Psoas muscle (tissue), 8 donors: ENCODE results near the gene BBS2. TPM values are rescaled to one million over a fixed set of nuclear protein-coding genes. Genes with fewer than 3 reads are reported as not detected.

Source experiments
- ATAC-seq, 4 donors: fragments of 200-7000 bp; cut with Tn5 transposase; one replicate each; pipeline ENCODE4 v1.9.1; 2020; ENCODE audit warnings: moderate library complexity in 3 of 4, mild to moderate bottlenecking in 2 of 4
- DNase-seq, 2 donors: peaks; one replicate each; pipeline ENCODE4 v3.0.0-alpha.2; 2020
- H3K27ac ChIP-seq: fragments of 200-600 bp; one replicate; pipeline ENCODE4 v1.8.0; 2022
- H3K27me3 ChIP-seq, 3 donors: fragments of 200-600 bp in 1 of 3; one replicate each; pipeline versions ENCODE4 v1.6.1 to v1.8.0; 2013 to 2022; ENCODE audit warnings: low read length in 2 of 3, mild to moderate bottlenecking in 2 of 3, moderate library complexity in 1 of 3; ENCODE audit not compliant: insufficient read depth in 3 of 3
- H3K36me3 ChIP-seq, 2 donors: fragments of 200-600 bp in 1 of 2; one replicate each; pipeline versions ENCODE4 v1.6.1 to v1.8.0; 2013 to 2022; ENCODE audit warnings: low read depth in 1 of 2, mild to moderate bottlenecking in 1 of 2, moderate library complexity in 1 of 2; ENCODE audit not compliant: insufficient read depth in 1 of 2
- H3K4me1 ChIP-seq: fragments of 200-600 bp; one replicate; pipeline ENCODE4 v1.8.0; 2022
- H3K4me3 ChIP-seq: fragments of 200-600 bp; one replicate; pipeline ENCODE4 v1.8.0; 2022; ENCODE audit warnings: mild to moderate bottlenecking
- H3K9me3 ChIP-seq: fragments of 200-600 bp; one replicate; pipeline ENCODE4 v1.8.0; 2022
- WGBS, 3 donors: extraction: QIAGEN DNeasy Blood & Tissue Kit; methylation state at CpG; one replicate each; pipeline versions ENCODE4 v1.1.6 to v1.1.7; 2013; 5-methylcytosine and 5-hydroxymethylcytosine counted together
- intact Hi-C, 2 donors: fragments of 100-400 bp; cut with DNase I; formaldehyde crosslinking; loops; one replicate each; pipeline versions ENCODE4 v1.11.0 to v1.14.2; 2022
- polyA plus RNA-seq, 3 donors: library from polyadenylated mRNA; stranded (reverse); fragments of 200-250 nt; gene quantifications; one replicate each; pipeline ENCODE4 v1.2.3, GENCODE V29; 2013
- total RNA-seq, 4 donors: library from RNA; stranded (reverse); fragmentation: NEBNext Ultra II Directional in 2 of 4; extraction: Animal tissue kit (Norgen Biotek cat#: 25700) in 2 of 4; gene quantifications; one replicate each; pipeline versions ENCODE4 v1.2.1 to v1.2.4, GENCODE V29; 2021 to 2023
- TF ChIP-seq, protein P1 (sequence below): fragments of 200-600 bp; IDR thresholded peaks from one replicate; pipeline ENCODE4 v1.8.0; 2022; ENCODE audit warnings: antibody characterized with exemption
- donor health status: healthy with polysubstance abuse.
- donor health status: DM: no; HTN: no; CAD: no; lungs with moderate emphysema.
- donor health status: Bipolar disorder and iron deficiency.
- donor health status: healthy.
- donor health status: DM: yes; HTN: yes; CAD: no.
- donor health status: DM: no; HTN: no; CAD: no.
- donor health status: DM: no; HTN: no; CAD: no.
- donor health status: DM: yes; HTN: yes; CAD: no.

The BBS2 gene
- total and polyA plus RNA-seq, 7 donors = 19.1 to 70.6 (median 30.3) TPM

DNA sequence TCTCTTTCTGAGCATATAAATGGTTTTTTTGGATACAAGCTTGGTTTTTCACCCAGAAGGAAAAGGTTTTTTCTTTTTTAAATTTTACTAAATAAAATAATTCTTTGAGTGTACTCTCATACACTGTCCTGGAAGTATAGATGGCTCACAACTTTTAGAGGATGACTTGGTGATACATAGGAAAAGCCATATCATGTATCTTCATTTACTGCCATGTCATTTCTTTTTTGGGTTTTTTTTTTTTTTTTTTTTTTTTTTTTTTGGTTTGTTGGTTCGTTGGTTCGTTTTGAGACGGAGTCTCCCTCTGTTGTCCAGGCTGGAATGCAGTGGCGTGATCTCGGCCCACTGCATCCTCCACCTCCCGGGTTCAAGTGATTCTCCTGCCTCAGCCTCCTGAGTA is 56.7 kb downstream of the BBS2 start:
- Histone ChIP-seq H3K27ac (no peak overlapping the region), H3K36me3 (peaks cover 18 to 100% of the 10 kb centered on the region in 2 donors), H3K4me3 (no peak overlapping the region), H3K4me1 (no peaks in the 10 kb centered on the region), H3K9me3 (no peaks in the 10 kb centered on the region), H3K27me3 (no peaks in the 10 kb centered on the region)
- ATAC-seq (no peak), DNase-seq (no peak)
- WGBS, 3 donors = 89 to 95% (median 93%) methylated on average over 6 of the region's 6 CpGs
- intact Hi-C loops = no loop called here
- TF ChIP-seq, protein P1, sequence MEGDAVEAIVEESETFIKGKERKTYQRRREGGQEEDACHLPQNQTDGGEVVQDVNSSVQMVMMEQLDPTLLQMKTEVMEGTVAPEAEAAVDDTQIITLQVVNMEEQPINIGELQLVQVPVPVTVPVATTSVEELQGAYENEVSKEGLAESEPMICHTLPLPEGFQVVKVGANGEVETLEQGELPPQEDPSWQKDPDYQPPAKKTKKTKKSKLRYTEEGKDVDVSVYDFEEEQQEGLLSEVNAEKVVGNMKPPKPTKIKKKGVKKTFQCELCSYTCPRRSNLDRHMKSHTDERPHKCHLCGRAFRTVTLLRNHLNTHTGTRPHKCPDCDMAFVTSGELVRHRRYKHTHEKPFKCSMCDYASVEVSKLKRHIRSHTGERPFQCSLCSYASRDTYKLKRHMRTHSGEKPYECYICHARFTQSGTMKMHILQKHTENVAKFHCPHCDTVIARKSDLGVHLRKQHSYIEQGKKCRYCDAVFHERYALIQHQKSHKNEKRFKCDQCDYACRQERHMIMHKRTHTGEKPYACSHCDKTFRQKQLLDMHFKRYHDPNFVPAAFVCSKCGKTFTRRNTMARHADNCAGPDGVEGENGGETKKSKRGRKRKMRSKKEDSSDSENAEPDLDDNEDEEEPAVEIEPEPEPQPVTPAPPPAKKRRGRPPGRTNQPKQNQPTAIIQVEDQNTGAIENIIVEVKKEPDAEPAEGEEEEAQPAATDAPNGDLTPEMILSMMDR = no peak

DNA sequence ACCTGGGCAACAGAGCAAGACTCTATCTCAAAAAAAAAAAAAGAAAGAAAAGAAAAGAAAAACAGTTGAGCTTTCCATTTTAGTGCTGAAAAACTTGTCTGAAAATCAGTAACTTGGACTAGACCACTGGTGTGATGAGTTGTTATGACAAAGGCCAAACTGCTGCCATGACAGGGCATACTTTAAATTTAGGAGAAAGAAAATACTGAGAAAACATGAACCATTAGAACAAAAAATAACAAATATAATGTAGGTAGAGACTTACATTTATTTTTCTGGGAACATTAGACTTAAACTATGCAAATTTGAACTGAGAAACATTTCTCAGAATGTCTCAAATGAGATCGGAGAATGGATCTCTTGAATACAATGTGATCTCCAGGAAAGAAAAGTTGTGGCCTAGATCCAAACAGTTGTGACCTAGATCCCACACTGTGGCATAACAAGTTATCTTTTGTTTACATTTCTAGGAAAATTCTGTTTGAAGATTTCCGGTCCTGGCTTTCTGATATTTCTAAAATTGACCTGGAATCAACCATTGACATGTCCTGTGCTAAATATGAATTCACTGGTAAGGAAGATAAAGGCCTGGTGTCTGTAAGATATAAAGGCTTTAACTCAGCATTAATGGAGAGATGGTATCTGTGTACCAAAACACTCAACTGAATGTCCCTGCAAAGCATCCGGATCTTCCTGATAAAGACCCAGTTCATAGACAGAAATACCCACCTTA is 57.6 kb downstream of the BBS2 start:
- Histone ChIP-seq H3K4me3 (no peak overlapping the region), H3K27ac (no peak overlapping the region), H3K27me3 (no peaks in the 10 kb centered on the region), H3K36me3 (peaks cover 15 to 100% of the 10 kb centered on the region in 2 donors), H3K4me1 (no peaks in the 10 kb centered on the region), H3K9me3 (no peaks in the 10 kb centered on the region)
- no peak for ATAC-seq
- TF ChIP-seq, protein P1 = no peak
- 71 to 81% (median 72%) methylated on average over 3 of the region's 3 CpGs for WGBS, 3 donors
- DNase-seq = no peak
- intact Hi-C loops = no loop called here

DNA sequence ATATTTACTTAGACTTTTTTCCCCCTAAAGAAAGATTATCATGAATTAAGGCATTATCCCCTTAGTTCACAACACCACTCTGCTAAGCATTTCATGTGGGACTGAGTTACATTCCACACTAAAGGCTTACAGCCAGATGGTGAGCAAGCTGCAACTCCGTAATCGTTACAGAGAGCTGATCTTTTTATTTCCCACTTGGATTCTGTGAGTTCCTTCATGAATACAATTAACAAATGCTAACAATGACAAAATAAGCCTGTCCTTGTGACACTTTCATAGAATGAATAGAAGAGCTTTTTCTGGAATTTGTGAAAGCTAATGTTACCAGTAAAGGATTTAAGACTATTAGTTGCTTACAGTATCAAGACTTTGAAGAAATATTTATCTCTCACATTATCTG is 59.7 kb downstream of the BBS2 start:
- peaks cover 6 to 100% of the 10 kb centered on the region in 2 donors for H3K36me3 ChIP-seq
- DNase-seq = no peak
- TF ChIP-seq, protein P1 = no peak
- no peak overlapping the region for H3K4me3 ChIP-seq
- intact Hi-C loops = no loop called here
- H3K9me3 ChIP-seq = no peaks in the 10 kb centered on the region
- 60 to 82% (median 63%) methylated on average over 2 of the region's 2 CpGs for WGBS, 3 donors
- no peaks in the 10 kb centered on the region for H3K4me1 ChIP-seq
- H3K27me3 ChIP-seq = no peaks in the 10 kb centered on the region
- no peak overlapping the region for H3K27ac ChIP-seq
- ATAC-seq = no peak

DNA sequence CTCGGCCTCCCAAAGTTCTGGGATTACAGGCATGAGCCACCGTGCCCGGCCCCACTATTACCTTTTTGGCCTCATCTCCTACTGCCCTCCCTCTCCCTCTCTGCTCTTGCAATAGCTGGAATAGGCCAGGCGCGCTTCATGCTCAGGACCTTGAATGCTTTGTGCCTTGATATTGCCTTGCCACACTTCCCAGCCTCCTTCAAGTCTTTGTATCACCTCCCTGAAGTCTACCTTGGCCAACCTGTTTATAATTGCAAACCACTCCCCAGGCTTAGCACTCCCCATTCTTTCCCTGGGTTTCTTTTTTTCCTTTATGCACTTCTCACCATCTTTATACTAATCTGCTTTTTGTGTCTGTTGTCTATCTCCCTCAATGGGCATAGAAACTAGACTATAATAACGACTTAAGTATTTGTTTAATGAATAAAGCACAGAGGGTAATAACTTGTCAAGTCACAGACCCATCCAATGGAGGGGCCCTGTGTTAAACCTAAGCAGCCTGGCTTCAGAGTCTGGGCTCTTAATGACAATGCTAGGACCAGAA is 61.8 kb downstream of the BBS2 start:
- H3K4me3 ChIP-seq = no peak overlapping the region
- no peaks in the 10 kb centered on the region for H3K9me3 ChIP-seq
- H3K27me3 ChIP-seq = no peaks in the 10 kb centered on the region
- DNase-seq = no peak
- intact Hi-C loops = no loop called here
- WGBS, 3 donors = 91 to 96% (median 95%) methylated on average over 6 of the region's 6 CpGs
- peaks cover 11% of the 10 kb centered on the region for H3K4me1 ChIP-seq
- peaks cover 11 to 100% of the 10 kb centered on the region in 2 donors for H3K36me3 ChIP-seq
- TF ChIP-seq, protein P1 = no peak
- H3K27ac ChIP-seq = no peak overlapping the region
- ATAC-seq = no peak
